ENCODE data around the gene HEBP2. TPM values are rescaled to one million over a fixed set of nuclear protein-coding genes. Genes with fewer than 3 reads are reported as not detected.
"Not testable (repeated sequence)": the region's sequence is repeated elsewhere in the genome, so short reads cannot be mapped to it uniquely, and the experiment has no call there.

Gene HEBP2
- polyA plus RNA-seq, 3 donors from 2014 or later, result 22.0 to 34.5 (median 26.7) TPM

DNA sequence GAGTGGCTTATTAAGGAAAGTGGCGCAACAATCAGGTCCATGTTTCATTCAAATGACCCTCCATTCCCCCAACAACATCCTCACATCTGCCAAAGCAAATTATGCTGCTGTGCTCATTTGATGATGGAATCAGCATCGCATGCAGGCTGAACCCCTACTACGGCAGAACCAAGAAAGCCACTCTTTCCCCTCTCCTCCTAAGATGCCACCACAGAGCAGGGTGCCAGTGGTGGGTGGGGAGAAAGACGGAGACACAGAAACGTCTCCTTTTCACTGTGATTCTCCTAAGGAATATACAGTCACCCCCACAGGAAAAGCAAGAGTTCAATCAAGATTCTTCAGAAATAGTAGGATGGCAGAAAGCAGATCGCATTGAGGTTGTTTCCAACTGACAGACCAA lies 17.1 kb downstream of the HEBP2 start:
- Mint-ChIP-seq H3K27me3 (ENCODE audit: low read depth in 3 of 3) (peaks cover 0 to 2% (median 0%) of the 10 kb centered on the region in 3 donors), H3K4me3 (no peak overlapping the region), H3K4me1 (peaks cover 0 to 5% of the 10 kb centered on the region in 2 donors), H3K27ac (no peak overlapping the region), H3K36me3 (peaks cover 14 to 26% (median 15%) of the 10 kb centered on the region in 3 donors), H3K9me3 (no peaks in the 10 kb centered on the region)
- no peak for DNase-seq

DNA sequence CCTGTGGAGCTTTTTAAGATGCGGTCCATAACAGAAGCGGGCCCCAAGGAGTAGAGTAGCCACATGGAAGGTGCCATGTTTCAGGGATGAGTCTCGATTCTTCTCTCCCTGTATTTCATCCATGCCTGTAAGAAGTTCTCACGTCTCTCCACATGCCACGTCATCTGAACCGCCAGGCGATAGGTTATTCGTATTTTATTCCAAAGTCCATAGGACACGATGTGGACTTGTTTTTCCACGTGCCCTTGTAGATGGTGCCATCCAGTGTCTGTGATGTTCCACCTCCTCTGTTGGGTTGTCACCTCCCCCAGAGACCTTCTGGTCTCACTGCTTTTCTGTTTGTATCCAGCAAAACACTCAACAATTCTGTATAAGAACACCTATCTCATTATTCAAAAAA lies 17.6 kb downstream of the HEBP2 start:
- peaks cover 0 to 5% of the 10 kb centered on the region in 2 donors for H3K4me1 Mint-ChIP-seq
- no peak overlapping the region for H3K4me3 Mint-ChIP-seq
- DNase-seq, result no peak
- H3K27me3 Mint-ChIP-seq (ENCODE audit: low read depth in 3 of 3), result peaks cover 0 to 2% (median 0%) of the 10 kb centered on the region in 3 donors
- H3K27ac Mint-ChIP-seq, result no peak overlapping the region
- H3K9me3 Mint-ChIP-seq, result no peaks in the 10 kb centered on the region
- H3K36me3 Mint-ChIP-seq, result peaks cover 14 to 22% (median 15%) of the 10 kb centered on the region in 3 donors

GRCh38 chr6:138422861-138423260 lies 18.8 kb downstream of the HEBP2 start:
- H3K27me3 Mint-ChIP-seq (ENCODE audit: low read depth in 3 of 3), result peaks cover 0 to 2% (median 0%) of the 10 kb centered on the region in 3 donors
- H3K4me3 Mint-ChIP-seq, result no peak overlapping the region
- peak overlapping the region in 2 of 6 donors; percentile 30 to 71 for H3K27ac Mint-ChIP-seq
- DNase-seq, result no peak
- H3K36me3 Mint-ChIP-seq, result peaks cover 9 to 14% (median 14%) of the 10 kb centered on the region in 3 donors
- H3K9me3 Mint-ChIP-seq, result no peaks in the 10 kb centered on the region
- H3K4me1 Mint-ChIP-seq, result peaks cover 0 to 5% of the 10 kb centered on the region in 2 donors

- H3K36me3 Mint-ChIP-seq, result peaks cover 0 to under 1% (median under 1%) of the 10 kb centered on the region in 3 donors
- no peak for DNase-seq
- H3K4me3 Mint-ChIP-seq, result no peak overlapping the region
- peaks cover 0 to 5% of the 10 kb centered on the region in 2 donors for H3K4me1 Mint-ChIP-seq
- H3K9me3 Mint-ChIP-seq, result no peaks in the 10 kb centered on the region
- H3K27ac Mint-ChIP-seq, result no peak overlapping the region
- peaks cover 0 to 2% (median 0%) of the 10 kb centered on the region in 3 donors for H3K27me3 Mint-ChIP-seq (ENCODE audit: low read depth in 3 of 3)
Measured at GRCh38 chr6:138424004-138424904, 20.2 kb downstream of the HEBP2 start.

DNA sequence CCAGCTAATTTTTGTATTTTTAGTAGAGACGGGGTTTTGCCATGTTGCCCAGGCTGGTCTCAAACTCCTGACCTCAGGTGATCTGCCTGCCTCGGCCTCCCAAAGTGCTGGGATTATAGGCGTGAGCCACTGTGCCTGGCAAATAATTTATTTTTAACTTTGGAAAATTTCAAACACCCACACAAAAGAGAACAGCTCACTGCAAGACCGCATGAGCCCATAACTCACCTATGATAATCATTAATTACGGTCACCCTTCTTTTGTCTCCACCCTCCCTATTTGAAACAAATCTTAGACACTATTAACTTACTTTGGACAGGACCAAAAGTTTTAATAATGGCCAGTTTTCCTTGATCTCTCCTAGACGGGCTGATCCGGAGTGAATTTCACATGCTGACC lies 21.2 kb downstream of the HEBP2 start:
- H3K4me3 Mint-ChIP-seq; H3K36me3 Mint-ChIP-seq; H3K27me3 Mint-ChIP-seq (ENCODE audit: low read depth in 3 of 3); H3K27ac Mint-ChIP-seq; H3K9me3 Mint-ChIP-seq; DNase-seq; H3K4me1 Mint-ChIP-seq: not testable (repeated sequence)

- Mint-ChIP-seq H3K27ac (no peak overlapping the region), H3K9me3 (no peaks in the 10 kb centered on the region)
Measured at GRCh38 chr6:138426500-138427123, 22.6 kb downstream of the HEBP2 start.

GRCh38 chr6:138427701-138428100 lies 23.7 kb downstream of the HEBP2 start:
- Mint-ChIP-seq H3K27ac (no peak overlapping the region), H3K4me1 (peaks cover 0 to 5% of the 10 kb centered on the region in 2 donors), H3K9me3 (no peaks in the 10 kb centered on the region), H3K36me3 (no peaks in the 10 kb centered on the region), H3K27me3 (ENCODE audit: low read depth in 3 of 3) (peaks cover 0 to 3% (median 2%) of the 10 kb centered on the region in 3 donors), H3K4me3 (no peak overlapping the region)
- no peak for DNase-seq

More at GRCh38 chr6:138426500-138427123, 22.6 kb downstream of the HEBP2 start:
- Mint-ChIP-seq H3K4me1 (peaks cover 0 to 5% of the 10 kb centered on the region in 2 donors), H3K27me3 (ENCODE audit: low read depth in 3 of 3) (peaks cover 0 to 3% (median 2%) of the 10 kb centered on the region in 3 donors), H3K4me3 (no peak overlapping the region), H3K36me3 (no peaks in the 10 kb centered on the region)
- no peak for DNase-seq

DNA sequence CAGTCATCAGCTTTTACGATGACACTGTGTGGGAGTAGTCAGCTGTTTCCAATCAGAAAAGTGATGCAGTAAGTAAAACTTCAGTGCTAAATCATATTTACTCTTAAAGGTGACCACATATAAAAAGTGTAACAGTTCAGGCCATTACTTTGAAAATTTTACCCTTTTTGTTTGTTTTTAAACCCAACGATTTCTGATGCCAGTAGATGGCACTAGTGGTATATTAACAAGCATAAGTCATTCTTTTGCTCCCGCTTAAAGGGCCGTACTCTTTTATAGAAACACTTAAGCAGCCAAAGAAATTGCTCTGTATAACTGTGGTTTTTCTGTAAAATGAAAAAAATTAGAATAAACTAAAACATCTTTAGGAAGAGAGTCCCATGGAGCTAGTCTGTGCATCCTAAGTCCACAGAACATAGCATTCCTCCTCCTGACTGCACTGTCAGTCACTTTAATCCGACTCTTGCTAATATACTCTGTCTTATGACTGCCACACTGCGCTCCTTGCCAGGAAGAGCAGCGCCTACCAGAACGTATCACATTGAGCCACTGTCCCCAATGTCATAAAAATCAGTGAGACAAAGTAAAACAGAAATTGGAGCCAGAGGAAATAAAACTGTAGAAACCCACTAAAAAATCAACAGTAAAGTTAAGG lies 25.0 kb downstream of the HEBP2 start:
- peak; percentile 23 to 33 (median 26) for DNase-seq
- no peak overlapping the region for H3K4me3 Mint-ChIP-seq

GRCh38 chr6:138429761-138430160 lies 25.7 kb downstream of the HEBP2 start:
- Mint-ChIP-seq H3K27me3 (ENCODE audit: low read depth in 3 of 3) (peaks cover 0 to 9% (median 0%) of the 10 kb centered on the region in 3 donors), H3K4me3 (no peak overlapping the region), H3K4me1 (no peaks in the 10 kb centered on the region), H3K9me3 (no peaks in the 10 kb centered on the region), H3K36me3 (no peaks in the 10 kb centered on the region), H3K27ac (no peak overlapping the region)
- DNase-seq, result no peak

More for the DNA sequence above, 25.0 kb downstream of the HEBP2 start:
- no peak overlapping the region for H3K27ac Mint-ChIP-seq
- peaks cover 0 to 4% (median 2%) of the 10 kb centered on the region in 3 donors for H3K27me3 Mint-ChIP-seq (ENCODE audit: low read depth in 3 of 3)
- no peaks in the 10 kb centered on the region for H3K9me3 Mint-ChIP-seq
- no peaks in the 10 kb centered on the region for H3K36me3 Mint-ChIP-seq
- H3K4me1 Mint-ChIP-seq, result no peaks in the 10 kb centered on the region

- Mint-ChIP-seq H3K4me3 (no peak overlapping the region), H3K9me3 (no peaks in the 10 kb centered on the region), H3K36me3 (no peaks in the 10 kb centered on the region), H3K27ac (no peak overlapping the region), H3K27me3 (ENCODE audit: low read depth in 3 of 3) (peaks cover 0 to 11% (median 0%) of the 10 kb centered on the region in 3 donors), H3K4me1 (no peaks in the 10 kb centered on the region)
- no peak for DNase-seq
Measured at GRCh38 chr6:138430361-138431145, 26.5 kb downstream of the HEBP2 start.

DNA sequence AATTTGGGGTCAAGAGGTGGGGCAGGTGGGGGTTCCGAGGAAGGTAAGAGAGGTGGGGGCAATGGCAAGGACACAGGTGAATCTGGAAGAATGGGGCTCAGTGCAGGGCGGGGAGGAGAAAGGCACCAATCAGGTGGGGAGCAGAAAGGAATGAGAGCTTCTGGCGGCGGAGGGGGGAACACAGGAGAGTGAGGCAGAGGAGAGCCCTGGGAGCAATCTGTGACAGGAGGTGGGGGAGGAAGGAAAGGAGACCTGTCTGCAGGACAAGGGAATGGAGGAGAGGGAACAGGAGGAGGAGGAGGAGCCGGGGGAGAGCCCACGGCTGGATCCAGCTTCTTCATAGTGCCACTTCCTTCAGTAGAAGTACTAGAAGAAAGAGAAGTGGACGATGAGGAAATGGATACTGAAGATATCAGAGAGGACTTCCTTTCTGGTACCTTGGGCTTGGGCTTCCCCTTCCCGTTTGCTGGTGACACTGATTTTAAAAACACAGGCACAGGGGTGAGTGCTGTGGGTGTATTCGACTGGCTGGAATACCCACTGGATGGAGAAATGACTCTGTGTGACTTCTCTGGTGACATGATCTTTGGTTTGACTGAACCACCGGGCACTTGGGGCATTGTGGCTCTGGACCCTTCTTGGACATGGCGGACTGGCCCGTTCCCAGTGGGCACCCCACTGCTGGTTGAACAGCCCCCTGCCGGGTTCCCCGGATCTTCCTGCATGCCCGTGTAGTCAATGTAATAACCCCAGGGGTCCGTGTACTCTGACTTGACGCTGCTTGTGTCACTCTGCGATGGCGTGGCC lies 27.4 kb downstream of the HEBP2 start:
- Mint-ChIP-seq H3K4me1 (no peaks in the 10 kb centered on the region), H3K36me3 (no peaks in the 10 kb centered on the region), H3K27me3 (ENCODE audit: low read depth in 3 of 3) (peaks cover 0 to 11% (median 0%) of the 10 kb centered on the region in 3 donors), H3K27ac (peak overlapping the region in 1 of 6 donors; percentile 75), H3K4me3 (no peak overlapping the region), H3K9me3 (no peaks in the 10 kb centered on the region)
- no peak for DNase-seq

DNA sequence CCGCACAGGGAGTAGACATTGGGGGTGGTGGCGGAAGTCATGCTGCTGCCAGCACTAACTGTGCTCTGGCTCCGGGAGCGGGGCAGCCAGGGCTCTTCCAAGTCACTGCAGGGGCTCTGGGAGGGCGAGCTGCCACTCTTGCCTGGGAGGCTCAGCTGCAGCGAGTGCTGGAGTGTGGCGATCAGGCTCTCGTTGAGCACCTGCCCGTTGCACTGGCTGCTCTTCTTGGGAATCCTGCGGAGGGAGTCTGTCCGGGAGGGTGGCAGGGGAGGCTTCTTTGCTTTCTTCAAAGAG lies 28.0 kb downstream of the HEBP2 start:
- Mint-ChIP-seq H3K9me3 (no peaks in the 10 kb centered on the region), H3K4me1 (no peaks in the 10 kb centered on the region), H3K27me3 (ENCODE audit: low read depth in 3 of 3) (peaks cover 0 to 11% (median 0%) of the 10 kb centered on the region in 3 donors), H3K36me3 (no peaks in the 10 kb centered on the region), H3K4me3 (no peak overlapping the region), H3K27ac (no peak overlapping the region)
- no peak for DNase-seq

DNA sequence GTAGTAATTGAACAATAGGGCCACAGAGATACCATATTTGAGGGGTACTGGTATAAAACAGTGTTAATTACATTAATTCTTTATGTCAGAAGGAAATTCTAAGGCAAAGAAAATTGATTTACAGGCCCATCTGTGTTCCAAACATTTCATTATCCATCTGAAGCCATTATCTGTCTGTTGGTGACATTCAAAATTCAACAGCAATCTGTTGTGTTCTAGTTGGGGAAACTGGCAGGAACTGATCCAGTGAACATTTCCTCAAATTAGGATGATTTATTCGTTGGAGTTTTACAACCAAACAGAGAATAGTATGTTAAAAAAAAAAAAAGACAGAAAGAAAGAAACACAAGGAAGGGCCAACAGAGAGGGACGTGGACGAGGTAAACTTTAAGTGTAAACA lies 30.1 kb downstream of the HEBP2 start:
- H3K27me3 Mint-ChIP-seq (ENCODE audit: low read depth in 3 of 3), result peaks cover 0 to 11% (median 3%) of the 10 kb centered on the region in 3 donors
- no peaks in the 10 kb centered on the region for H3K9me3 Mint-ChIP-seq
- no peaks in the 10 kb centered on the region for H3K36me3 Mint-ChIP-seq
- H3K4me3 Mint-ChIP-seq, result no peak overlapping the region
- no peak for DNase-seq
- H3K27ac Mint-ChIP-seq, result no peak overlapping the region
- no peaks in the 10 kb centered on the region for H3K4me1 Mint-ChIP-seq
